ENCODE measurements around the gene OSBPL10.

- TF ChIP-seq CTCF (IDR thresholded peaks at IDR 0.05) = no peak
- TF ChIP-seq POLR2A (IDR thresholded peaks at IDR 0.05) = no peak
Observed at GRCh38 chr3:31696815-31697548, 284.1 kb downstream of the OSBPL10 start.

Measured in lower leg skin (tissue), 3 donors.